Heart left ventricle (tissue), 13 donors: ENCODE results near the gene CHST11.

Source experiments
- POLR2A ChIP-seq, 2 donors: fragments of 450-650 bp; IDR thresholded peaks; one replicate each; pipeline ENCODE4 v1.6.1; 2017; ENCODE audit warnings: antibody characterized with exemption in 2 of 2, mild to moderate bottlenecking in 2 of 2, moderate library complexity in 2 of 2
- TF ChIP-seq, protein P1 (sequence below), 12 donors: fragments of 200-600 bp; sonication (generic) in 4 of 12; IDR thresholded peaks; one replicate each; pipeline versions ENCODE4 v1.5.0 to v1.8.0; 2018 to 2022; ENCODE audit warnings: antibody characterized with exemption in 12 of 12, mild to moderate bottlenecking in 5 of 12
- donor health status: ischemic (EF 13 %, LVEDD 7.1; RV severe dilation, severe dysfunction).
- donor health status: DM: no; HTN: yes; CAD: no.
- donor health status: DM: no; HTN: no; CAD: no.
- donor health status: ischemic (EF 25% LVEDD 6.9; RV normal size, moderate dysfunction).
- donor health status: ischemic (EF 25% LVEDD 5.7; RV mildly dilated, moderate dysfunction).
- donor health status: ischemic (EF 35%, LVEDD 5.7; RV mildly dilated, moderate dysfunction).
- donor health status: nonischemic (EF 11% LVEDD 7.7; RV severe dilation, severe dysfunction).
- donor health status: DM: yes; HTN: yes; CAD: no.
- donor health status: PGD.
- donor health status: ischemic (EF 29% LVEDD 5.4; RV normal size, mild dysfunction).
- donor health status: nonischemic (EF 23%, LVEDD 6.1; RV moderate dilation, normal function).

DNA sequence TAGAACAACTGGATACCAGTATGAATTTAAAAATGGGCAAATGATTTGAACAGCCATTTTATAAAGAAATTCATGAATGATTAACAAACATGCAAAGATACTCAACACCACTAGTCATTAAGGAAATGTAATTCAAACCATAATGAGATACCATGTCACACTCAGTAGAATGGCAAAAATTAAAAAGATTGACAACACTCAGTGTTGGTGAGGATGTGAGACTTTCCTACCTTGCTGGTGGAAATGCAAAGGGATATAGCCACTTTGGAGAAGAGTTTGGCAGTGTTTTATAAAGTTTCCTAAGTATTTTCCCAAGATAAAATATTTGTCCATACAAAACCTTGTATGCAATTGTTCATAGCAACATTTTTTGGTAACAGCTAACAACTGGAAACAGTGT is 6.0 kb upstream of the CHST11 start:
- TF ChIP-seq, protein P1, sequence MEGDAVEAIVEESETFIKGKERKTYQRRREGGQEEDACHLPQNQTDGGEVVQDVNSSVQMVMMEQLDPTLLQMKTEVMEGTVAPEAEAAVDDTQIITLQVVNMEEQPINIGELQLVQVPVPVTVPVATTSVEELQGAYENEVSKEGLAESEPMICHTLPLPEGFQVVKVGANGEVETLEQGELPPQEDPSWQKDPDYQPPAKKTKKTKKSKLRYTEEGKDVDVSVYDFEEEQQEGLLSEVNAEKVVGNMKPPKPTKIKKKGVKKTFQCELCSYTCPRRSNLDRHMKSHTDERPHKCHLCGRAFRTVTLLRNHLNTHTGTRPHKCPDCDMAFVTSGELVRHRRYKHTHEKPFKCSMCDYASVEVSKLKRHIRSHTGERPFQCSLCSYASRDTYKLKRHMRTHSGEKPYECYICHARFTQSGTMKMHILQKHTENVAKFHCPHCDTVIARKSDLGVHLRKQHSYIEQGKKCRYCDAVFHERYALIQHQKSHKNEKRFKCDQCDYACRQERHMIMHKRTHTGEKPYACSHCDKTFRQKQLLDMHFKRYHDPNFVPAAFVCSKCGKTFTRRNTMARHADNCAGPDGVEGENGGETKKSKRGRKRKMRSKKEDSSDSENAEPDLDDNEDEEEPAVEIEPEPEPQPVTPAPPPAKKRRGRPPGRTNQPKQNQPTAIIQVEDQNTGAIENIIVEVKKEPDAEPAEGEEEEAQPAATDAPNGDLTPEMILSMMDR (IDR thresholded peaks at IDR 0.05), result no peak
- no peak for TF ChIP-seq POLR2A (IDR thresholded peaks at IDR 0.05)
